HepG2 (cell line): ENCODE results near the gene NAPSA. TPM values are rescaled to one million over a fixed set of nuclear protein-coding genes. Genes with fewer than 3 reads are reported as not detected.

Experiments
- ATAC-seq: fragments of 200-7000 bp; cut with Tn5 transposase; 3 replicates; pipeline ENCODE4 v1.9.1; 2020; ENCODE audit warnings: mild to moderate bottlenecking, moderate library complexity
- BruUV-seq: library from RNA; stranded (reverse); fragments of 400-500 nt; replicated peaks from 2 replicates; lab custom pipeline; 2021; lab: Mats Ljungman, UMichigan
- CTCF ChIA-PET: fragments of 300-600 bp; formaldehyde crosslinking; extraction: SDS; loops from one replicate; lab custom pipeline; 2021; ENCODE audit warnings: low total read pairs, inconsistent platforms, low intra/inter-chr PET ratio; lab: Yijun Ruan, JAX
- POLR2A ChIA-PET: fragments of 350-600 bp; sonication (Branson Sonifier 250); formaldehyde crosslinking; loops from one replicate; lab custom pipeline; 2020; ENCODE audit warnings: antibody characterized with exemption, inconsistent platforms; lab: Yijun Ruan, JAX
- DNase-seq: peaks from one replicate; pipeline ENCODE4 v3.0.0-alpha.2; 2015; ENCODE audit warnings: low spot score
- FAIRE-seq: peaks from 3 replicates; lab custom pipeline; 2011; peaks lifted over from hg19 to GRCh38; lab: Jason Lieb, UNC
- H2AFZ ChIP-seq: one replicate; pipeline ENCODE4 v1.6.1; 2011; ENCODE audit warnings: low read length, inconsistent platforms
- H3K27ac ChIP-seq: fragments of 300-600 bp; 3 replicates; pipeline ENCODE4 v1.8.0; 2011; ENCODE audit warnings: mixed run types, mild to moderate bottlenecking, mixed read lengths, low read length, inconsistent platforms; ENCODE audit not compliant: insufficient read depth; ENCODE audit errors: extremely low read length
- H3K27me3 ChIP-seq, 2 experiments: fragments of 200-600 bp in 1 of 2; 2 replicates in 1 of 2; 3 replicates in 1 of 2; pipeline versions ENCODE4 v1.6.0 to v1.8.0; 2011; ENCODE audit warnings: low read length in 2 of 2, mild to moderate bottlenecking in 2 of 2, moderate library complexity in 2 of 2, inconsistent platforms in 1 of 2; ENCODE audit not compliant: insufficient read depth in 2 of 2, control insufficient read depth in 1 of 2
- H3K36me3 ChIP-seq, 2 experiments: fragments of 200-600 bp in 1 of 2; replicated peaks in 1 of 2; 2 replicates in 1 of 2; 3 replicates in 1 of 2; pipeline versions ENCODE4 v1.5.1 to v1.8.0; 2011; ENCODE audit warnings: low read length in 2 of 2, inconsistent platforms in 1 of 2; ENCODE audit not compliant: insufficient read depth in 2 of 2, control insufficient read depth in 1 of 2
- H3K4me1 ChIP-seq: 2 replicates; pipeline ENCODE4 v1.5.1; 2012; ENCODE audit warnings: low read length, inconsistent platforms; ENCODE audit not compliant: insufficient read depth
- H3K4me2 ChIP-seq: 2 replicates; pipeline ENCODE4 v1.6.0; 2011; ENCODE audit warnings: low read depth, low read length, inconsistent platforms
- H3K4me3 ChIP-seq, 3 experiments: fragments of 200-600 bp in 1 of 3; sonication (generic), shearing (Covaris generic) in 1 of 3; replicated peaks in 1 of 3; 2 replicates each; pipeline ENCODE4 v1.5.1; 2011 to 2016; ENCODE audit warnings: low read length in 3 of 3, inconsistent platforms in 2 of 3, low read depth in 2 of 3, mild to moderate bottlenecking in 2 of 3, control low read depth in 1 of 3, mixed read lengths in 1 of 3; ENCODE audit not compliant: insufficient read depth in 1 of 3
- H3K79me2 ChIP-seq: one replicate; pipeline ENCODE4 v1.6.1; 2011; ENCODE audit warnings: low read length, inconsistent platforms; ENCODE audit not compliant: insufficient read depth
- H3K9ac ChIP-seq: 2 replicates; pipeline ENCODE4 v1.6.0; 2011; ENCODE audit warnings: mild to moderate bottlenecking, low read depth, low read length, inconsistent platforms; ENCODE audit not compliant: insufficient read depth
- H3K9me3 ChIP-seq: 2 replicates; pipeline ENCODE4 v1.5.1; 2012; ENCODE audit warnings: mild to moderate bottlenecking, low read length
- H4K20me1 ChIP-seq: 2 replicates; pipeline ENCODE4 v1.6.0; 2011; ENCODE audit warnings: inconsistent platforms, mild to moderate bottlenecking, low read length, moderate library complexity; ENCODE audit not compliant: insufficient read depth
- ATF7-NPFF ChIP-seq: sonication (generic); formaldehyde crosslinking; IDR thresholded peaks from 2 replicates; pipeline ENCODE4 v1.8.1; 2023; ENCODE audit warnings: mild to moderate bottlenecking, low read depth, missing genetic modification reagents, moderate library complexity
- BATF2 ChIP-seq: sonication (generic); formaldehyde crosslinking; IDR thresholded peaks from 2 replicates; pipeline ENCODE4 v1.8.0; 2022; ENCODE audit warnings: mild to moderate bottlenecking, missing genetic modification reagents, moderate library complexity
- CHD4 ChIP-seq: fragments of 200-600 bp; sonication (generic); IDR thresholded peaks from 2 replicates; pipeline ENCODE4 v1.7.0; 2017; ENCODE audit warnings: mild to moderate bottlenecking, low read length, borderline replicate concordance
- IRX3 ChIP-seq: sonication (generic); formaldehyde crosslinking; IDR thresholded peaks from 2 replicates; pipeline ENCODE4 v1.8.1; 2023; ENCODE audit warnings: mild to moderate bottlenecking, low read depth, missing genetic modification reagents, borderline replicate concordance
- SETDB1 ChIP-seq: sonication (generic); formaldehyde crosslinking; IDR thresholded peaks from 2 replicates; pipeline ENCODE4 v1.5.1; 2020; ENCODE audit warnings: missing genetic modification reagents, mild to moderate bottlenecking, borderline replicate concordance
- SMARCC2 ChIP-seq: fragments of 450-650 bp; IDR thresholded peaks from 2 replicates; pipeline ENCODE4 v1.6.1; 2017; ENCODE audit warnings: antibody characterized with exemption, mild to moderate bottlenecking
- ZBTB34 ChIP-seq: sonication (generic); formaldehyde crosslinking; IDR thresholded peaks from 2 replicates; pipeline ENCODE4 v1.8.0; 2022; ENCODE audit warnings: mild to moderate bottlenecking, missing genetic modification reagents
- ZBTB39 ChIP-seq: sonication (generic); formaldehyde crosslinking; IDR thresholded peaks from 2 replicates; pipeline ENCODE4 v1.5.0; 2020; ENCODE audit warnings: missing genetic modification reagents
- ZBTB49 ChIP-seq: sonication (generic); formaldehyde crosslinking; IDR thresholded peaks from 2 replicates; pipeline ENCODE4 v1.4.0; 2020; ENCODE audit warnings: missing genetic modification reagents, borderline replicate concordance
- ZKSCAN5 ChIP-seq: sonication (generic); formaldehyde crosslinking; IDR thresholded peaks from 2 replicates; pipeline ENCODE4 v1.5.1; 2020; ENCODE audit warnings: mild to moderate bottlenecking, missing genetic modification reagents
- ZMYM2 ChIP-seq: sonication (generic); formaldehyde crosslinking; IDR thresholded peaks from 2 replicates; pipeline ENCODE4 v1.8.0; 2022; ENCODE audit warnings: mild to moderate bottlenecking, missing genetic modification reagents
- ZNF251 ChIP-seq: sonication (generic); formaldehyde crosslinking; IDR thresholded peaks from 2 replicates; pipeline ENCODE4 v1.9.0; 2021; ENCODE audit warnings: mild to moderate bottlenecking, missing genetic modification reagents
- ZNF280B ChIP-seq: sonication (generic); formaldehyde crosslinking; IDR thresholded peaks from 2 replicates; pipeline ENCODE4 v1.5.0; 2020; ENCODE audit warnings: missing genetic modification reagents, mild to moderate bottlenecking, borderline replicate concordance
- ZNF570 ChIP-seq: sonication (generic); formaldehyde crosslinking; IDR thresholded peaks from 2 replicates; pipeline ENCODE4 v1.4.0; 2020; ENCODE audit warnings: mild to moderate bottlenecking, missing genetic modification reagents, borderline replicate concordance
- ZNF619 ChIP-seq: sonication (generic); formaldehyde crosslinking; IDR thresholded peaks from 2 replicates; pipeline ENCODE4 v1.4.0; 2020; ENCODE audit warnings: mild to moderate bottlenecking, missing genetic modification reagents
- ZNF678 ChIP-seq: sonication (generic); formaldehyde crosslinking; IDR thresholded peaks from 2 replicates; pipeline ENCODE4 v1.4.0; 2020; ENCODE audit warnings: mild to moderate bottlenecking, missing genetic modification reagents
- ZNF790 ChIP-seq: sonication (generic); formaldehyde crosslinking; IDR thresholded peaks from 2 replicates; pipeline ENCODE4 v1.8.0; 2022; ENCODE audit warnings: missing genetic modification reagents, mild to moderate bottlenecking, borderline replicate concordance
- ZSCAN12 ChIP-seq: sonication (generic); formaldehyde crosslinking; IDR thresholded peaks from 2 replicates; pipeline ENCODE4 v1.9.0; 2021; ENCODE audit warnings: mild to moderate bottlenecking, missing genetic modification reagents
- WGBS: methylation state at CpG from one replicate; pipeline ENCODE4 v1.1.6; 2017; ENCODE audit warnings: low lambda C conversion rate; 5-methylcytosine and 5-hydroxymethylcytosine counted together
- in situ Hi-C: cut with HindIII; loops from 2 replicates; pipeline ENCODE4 v1.10.0; 2017; ENCODE audit warnings: low pct_unique_long_range_greater_than_20kb; ENCODE audit not compliant: extremely low pct_ligation_motif_present
- intact Hi-C: fragments of 100-400 bp; cut with micrococcal nuclease; formaldehyde crosslinking; loops from one replicate; pipeline ENCODE4 v1.10.0; 2022; ENCODE audit not compliant: unreplicated experiment
- polyA plus RNA-seq, 8 experiments: library from polyadenylated mRNA; depleted of rRNA in 3 of 8; stranded (reverse) in 7 of 8; unstranded in 1 of 8; fragments of >200 nt; fragmentation: Illumina TruSeq in 4 of 8; extraction: Trizol in 4 of 8; gene quantifications; 2 replicates each; pipeline versions ENCODE4 v1.2.1 to v1.2.3, GENCODE V29; 2011 to 2016; ENCODE audit warnings: low read depth in 4 of 8, missing spikeins in 1 of 8, mixed read lengths in 1 of 8; ENCODE audit not compliant: insufficient read depth in 1 of 8
- total RNA-seq, 5 experiments: library from RNA; depleted of rRNA; stranded (reverse); fragments of >200 nt; fragmentation: Illumina TruSeq; extraction: Trizol; gene quantifications; 2 replicates each; pipeline ENCODE4 v1.2.3, GENCODE V29; 2016; ENCODE audit warnings: low read depth in 1 of 5

The NAPSA gene
- total and polyA plus RNA-seq, 2 of the 13 experiments (the other 11 are each of a cell fraction or from before 2014, with no cell fraction given), result not detected

- FAIRE-seq (no peak), DNase-seq (no peak), ATAC-seq (no peak)
- H3K36me3 ChIP-seq, result peaks cover 6 to 20% of the 10 kb centered on the region in 2 experiments; a peak in 3 of 5 replicates
- 96% methylated on average over 19 of the region's 21 CpGs for WGBS
- intact Hi-C loops, result no loop called here
- BruUV-seq, result no TSS peak
- H4K20me1 ChIP-seq, result no peaks in the 10 kb centered on the region
- ChIA-PET CTCF (no interaction called here), POLR2A (no interaction called here)
- no peaks in the 10 kb centered on the region for H3K27me3 ChIP-seq
- no peaks in the 10 kb centered on the region for H3K79me2 ChIP-seq
- peaks cover 14% of the 10 kb centered on the region for H3K4me1 ChIP-seq
- in situ Hi-C loops, result no loop called here
- no peak overlapping the region for H2AFZ ChIP-seq
- no peak overlapping the region for H3K4me2 ChIP-seq
- no peak for TF ChIP-seq SMARCC2
- TF ChIP-seq ZKSCAN5 (CRISPR knock-in tag), result no peak
- TF ChIP-seq ZNF280B (CRISPR knock-in tag), result no peak
- no peak for TF ChIP-seq IRX3 (CRISPR knock-in tag)
- no peak for TF ChIP-seq ZSCAN12 (CRISPR knock-in tag)
- TF ChIP-seq ZBTB39 (CRISPR knock-in tag), result no peak
- no peak for TF ChIP-seq CHD4
- no peak for TF ChIP-seq ZNF251 (CRISPR knock-in tag)
- no peak for TF ChIP-seq ATF7-NPFF (CRISPR knock-in tag)
- no peak for TF ChIP-seq ZBTB49 (CRISPR knock-in tag)
- TF ChIP-seq ZBTB34 (CRISPR knock-in tag), result no peak
- no peak for TF ChIP-seq ZNF678 (CRISPR knock-in tag)
- no peak for TF ChIP-seq BATF2 (CRISPR knock-in tag)
- no peak for TF ChIP-seq ZNF570 (CRISPR knock-in tag)
- TF ChIP-seq ZMYM2 (CRISPR knock-in tag), result no peak
- TF ChIP-seq ZNF790, result no peak
- TF ChIP-seq ZNF619 (CRISPR knock-in tag), result no peak
- TF ChIP-seq SETDB1 (CRISPR knock-in tag), result no peak
- no peak overlapping the region for H3K4me3 ChIP-seq
- H3K27ac ChIP-seq, result no peak overlapping the region
- no peak overlapping the region for H3K9ac ChIP-seq
- H3K9me3 ChIP-seq, result no peaks in the 10 kb centered on the region
Observed at GRCh38 chr19:50413531-50413930, 48.1 kb upstream of the NAPSA start.
